K562 (cell line): ENCODE measurements around the gene SULT2B1. TPM values are rescaled to one million over a fixed set of nuclear protein-coding genes. Genes with fewer than 3 reads are reported as not detected.

ENCODE experiments used
- ATAC-seq: fragments of 200-7000 bp; cut with Tn5 transposase; 3 replicates; pipeline ENCODE4 v1.9.1; 2020; ENCODE audit warnings: moderate library complexity
- BruUV-seq: library from RNA; stranded (reverse); fragments of 400-500 nt; replicated peaks from 2 replicates; lab custom pipeline; 2021; lab: Mats Ljungman, UMichigan
- CTCF ChIA-PET: fragments of 300-600 bp; formaldehyde crosslinking; extraction: SDS; loops from one replicate; lab custom pipeline; 2021; ENCODE audit warnings: low intra/inter-chr PET ratio; lab: Yijun Ruan, JAX
- POLR2A ChIA-PET: fragments of 300-600, 350-650 bp; sonication (Branson Sonifier 250); formaldehyde crosslinking; extraction: SDS; loops from one replicate; lab custom pipeline; 2021; ENCODE audit warnings: antibody characterized with exemption, inconsistent platforms; lab: Yijun Ruan, JAX
- DNase-seq, 4 experiments: peaks; one replicate each; pipeline versions ENCODE4 v3.0.0 to v3.0.0-alpha.2; 2011 to 2018; ENCODE audit warnings: low spot score in 3 of 4, mixed read lengths in 3 of 4; ENCODE audit errors: extremely low read depth in 1 of 4
- FAIRE-seq: peaks from 2 replicates; lab custom pipeline; 2011; peaks lifted over from hg19 to GRCh38; lab: Jason Lieb, UNC
- H2AFZ ChIP-seq: 2 replicates; pipeline ENCODE4 v1.6.0; 2011; ENCODE audit warnings: low read depth, low read length, control low read depth, inconsistent platforms
- H3K27ac ChIP-seq: fragments of 200-600 bp; 3 replicates; pipeline ENCODE4 v1.8.0; 2011; ENCODE audit warnings: low read depth, mild to moderate bottlenecking, control low read depth, inconsistent platforms, low read length, moderate library complexity, mixed read lengths; ENCODE audit errors: extremely low read depth
- H3K27me3 ChIP-seq, 2 experiments: fragments of 300-600 bp in 1 of 2; 2 replicates in 1 of 2; 3 replicates in 1 of 2; pipeline versions ENCODE4 v1.6.0 to v1.8.0; 2011; ENCODE audit warnings: inconsistent platforms in 2 of 2, low read length in 2 of 2, mild to moderate bottlenecking in 1 of 2, mixed read lengths in 1 of 2, moderate library complexity in 1 of 2; ENCODE audit not compliant: control insufficient read depth in 2 of 2, insufficient read depth in 2 of 2
- H3K36me3 ChIP-seq: fragments of 300-600 bp; 3 replicates; pipeline ENCODE4 v1.8.0; 2011; ENCODE audit warnings: mild to moderate bottlenecking, low read length, inconsistent platforms; ENCODE audit not compliant: control insufficient read depth, insufficient read depth
- H3K4me1 ChIP-seq, 2 experiments: fragments of 200-600 bp in 1 of 2; replicated peaks in 1 of 2; 2 replicates in 1 of 2; 3 replicates in 1 of 2; pipeline versions ENCODE4 v1.5.1 to v1.8.0; 2011; ENCODE audit warnings: inconsistent platforms in 2 of 2, low read length in 2 of 2, mild to moderate bottlenecking in 1 of 2, mixed read lengths in 1 of 2, moderate library complexity in 1 of 2; ENCODE audit not compliant: control insufficient read depth in 2 of 2, insufficient read depth in 2 of 2
- H3K4me2 ChIP-seq: 2 replicates; pipeline ENCODE4 v1.6.1; 2011; ENCODE audit warnings: low read length, control low read depth, inconsistent platforms, mixed read lengths; ENCODE audit not compliant: insufficient read depth
- H3K4me3 ChIP-seq: fragments of 200-600 bp; sonication (generic), shearing (Covaris generic); 2 replicates; pipeline ENCODE4 v1.5.1; 2016; ENCODE audit warnings: control low read depth, inconsistent platforms
- H3K79me2 ChIP-seq: fragments of 200-600 bp; 3 replicates; pipeline ENCODE4 v1.8.0; 2011; ENCODE audit warnings: low read length, inconsistent platforms; ENCODE audit not compliant: control insufficient read depth, insufficient read depth
- H3K9ac ChIP-seq, 2 experiments: 2 replicates each; pipeline versions ENCODE4 v1.6.0 to v1.6.1; 2011; ENCODE audit warnings: low read depth in 2 of 2, low read length in 2 of 2, control low read depth in 1 of 2, inconsistent platforms in 1 of 2, mild to moderate bottlenecking in 1 of 2, mixed read lengths in 1 of 2; ENCODE audit not compliant: insufficient read depth in 1 of 2
- H3K9me1 ChIP-seq: one replicate; pipeline ENCODE4 v1.6.0; 2011; ENCODE audit warnings: inconsistent platforms, mild to moderate bottlenecking, low read length, moderate library complexity; ENCODE audit not compliant: control insufficient read depth, insufficient read depth
- H3K9me3 ChIP-seq: replicated peaks from 2 replicates; pipeline ENCODE4 v1.5.1; 2011; ENCODE audit warnings: low read depth, low read length, inconsistent platforms; ENCODE audit not compliant: control insufficient read depth, insufficient read depth
- H4K20me1 ChIP-seq: replicated peaks from 2 replicates; pipeline ENCODE4 v1.6.1; 2011; ENCODE audit warnings: low read length, inconsistent platforms, mixed read lengths; ENCODE audit not compliant: control insufficient read depth, insufficient read depth
- ARHGAP35 ChIP-seq: fragments of 450-650 bp; IDR thresholded peaks from 2 replicates; pipeline ENCODE4 v1.6.1; 2018; ENCODE audit not compliant: partially characterized antibody
- CC2D1A ChIP-seq: fragments of 450-650 bp; IDR thresholded peaks from 2 replicates; pipeline ENCODE4 v1.6.1; 2017; ENCODE audit warnings: mild to moderate bottlenecking
- CHD4 ChIP-seq: fragments of 200-600 bp; sonication (generic); IDR thresholded peaks from 3 replicates; pipeline ENCODE4 v1.6.1; 2012; ENCODE audit warnings: low read depth, mild to moderate bottlenecking, mixed read lengths, low read length, inconsistent platforms; ENCODE audit not compliant: insufficient read depth, insufficient replicate concordance, poor library complexity, severe bottlenecking
- E2F1 ChIP-seq: sonication (generic); formaldehyde crosslinking; IDR thresholded peaks from 2 replicates; pipeline ENCODE4 v1.8.1; 2023; ENCODE audit warnings: mild to moderate bottlenecking, missing genetic modification reagents, moderate library complexity
- FOS ChIP-seq: IDR thresholded peaks from 3 replicates; pipeline ENCODE4 v1.6.1; 2011; ENCODE audit not compliant: insufficient read length; ENCODE audit errors: extremely low read depth
- HINFP ChIP-seq: fragments of 450-650 bp; conservative IDR thresholded peaks from 2 replicates; pipeline ENCODE4 v1.6.1; 2016; ENCODE audit warnings: missing genetic modification characterization, low read depth, mild to moderate bottlenecking, control low read depth, missing compliant biosample characterization
- HLTF ChIP-seq: fragments of 450-650 bp; IDR thresholded peaks from 2 replicates; pipeline ENCODE4 v1.6.1; 2016
- KDM1A ChIP-seq, 2 experiments: fragments of 450-650 bp; IDR thresholded peaks; 2 replicates each; pipeline ENCODE4 v1.6.1; 2016; ENCODE audit warnings: mild to moderate bottlenecking in 2 of 2
- MAFK ChIP-seq: IDR thresholded peaks from 2 replicates; pipeline ENCODE4 v1.6.1; 2011; ENCODE audit warnings: low read length, improper control_type of control experiment
- MAX ChIP-seq: sonication (generic); formaldehyde crosslinking; IDR thresholded peaks from 2 replicates; pipeline ENCODE4 v1.9.0; 2022; ENCODE audit warnings: mild to moderate bottlenecking, missing genetic modification reagents
- NRF1 ChIP-seq, 2 experiments: fragments of 450-650 bp; IDR thresholded peaks in 1 of 2; conservative IDR thresholded peaks in 1 of 2; 2 replicates each; pipeline ENCODE4 v1.6.1; 2014; ENCODE audit warnings: mild to moderate bottlenecking in 2 of 2
- RHOXF2B ChIP-seq: fragments of 250-450 bp; sonication (Bioruptor Pico); conservative IDR thresholded peaks from 2 replicates; pipeline ENCODE4 v1.5.1; 2021
- SAFB2 ChIP-seq: fragments of 200-400 bp; formaldehyde crosslinking; IDR thresholded peaks from 2 replicates; pipeline ENCODE4 v1.6.1; 2018; ENCODE audit warnings: borderline replicate concordance, low read length, low read depth, moderate library complexity; ENCODE audit not compliant: severe bottlenecking
- SRSF1 ChIP-seq: fragments of 200-400 bp; formaldehyde crosslinking; IDR thresholded peaks from 2 replicates; pipeline ENCODE4 v1.6.1; 2017; ENCODE audit warnings: mild to moderate bottlenecking, low read depth, low read length, moderate library complexity
- STAT5B ChIP-seq: fragments of 250-450 bp; sonication (Bioruptor Pico); IDR thresholded peaks from 2 replicates; pipeline ENCODE4 v1.8.0; 2021; ENCODE audit warnings: mild to moderate bottlenecking, inconsistent platforms
- ZNF324 ChIP-seq: fragments of 250-450 bp; sonication (Bioruptor Pico); IDR thresholded peaks from 2 replicates; pipeline ENCODE4 v1.4.0; 2020; ENCODE audit warnings: mild to moderate bottlenecking
- WGBS: fragments of 100-300 bp; shearing (Covaris generic); methylation state at CpG from one replicate; pipeline ENCODE4 v1.1.6; 2016; ENCODE audit warnings: low coverage, mixed read lengths; ENCODE audit not compliant: insufficient coverage; ENCODE audit errors: missing lambda C conversion rate; 5-methylcytosine and 5-hydroxymethylcytosine counted together
- in situ Hi-C: fragments of 300-500 bp; cut with MboI; formaldehyde crosslinking; loops from 4 replicates; pipeline ENCODE4 v1.15.0; 2018; ENCODE audit warnings: inconsistent platforms, mixed read lengths
- intact Hi-C: fragments of 100-400 bp; cut with micrococcal nuclease; formaldehyde crosslinking; loops from 2 replicates; pipeline ENCODE4 v1.14.2; 2022
- polyA plus RNA-seq, 8 experiments: library from polyadenylated mRNA; depleted of rRNA in 4 of 8; stranded (reverse) in 5 of 8; unstranded in 3 of 8; fragments of >200 nt; fragmentation: Nextera tagmentation in 2 of 8; fragmentation: Illumina TruSeq in 1 of 8; extraction: Ambion mirVana in 2 of 8; extraction: Trizol in 1 of 8; gene quantifications; 2 replicates each; pipeline versions ENCODE4 v1.2.1 to v1.2.3, GENCODE V29; 2011 to 2014; ENCODE audit warnings: inconsistent platforms in 1 of 8, missing spikeins in 1 of 8
- total RNA-seq, 7 experiments: library from RNA; depleted of rRNA in 6 of 7; stranded (reverse); fragments of >200 nt in 6 of 7; fragmentation: Illumina TruSeq in 2 of 7; extraction: Trizol in 2 of 7; gene quantifications; 2 replicates each; pipeline versions ENCODE4 v1.2.1 to v1.2.3, GENCODE V29; 2011 to 2021; ENCODE audit warnings: low replicate concordance in 1 of 7
- TF ChIP-seq, protein P1 (sequence below): fragments of 200-400 bp; formaldehyde crosslinking; IDR thresholded peaks from 2 replicates; pipeline ENCODE4 v1.6.1; 2017; ENCODE audit warnings: mild to moderate bottlenecking, low read depth, low read length, moderate library complexity

The SULT2B1 gene
- total and polyA plus RNA-seq, 9 of the 15 experiments (the other 6 are each of a cell fraction or from before 2014, with no cell fraction given): 0.09 to 0.62 (median 0.22) TPM; not detected in 2

DNA sequence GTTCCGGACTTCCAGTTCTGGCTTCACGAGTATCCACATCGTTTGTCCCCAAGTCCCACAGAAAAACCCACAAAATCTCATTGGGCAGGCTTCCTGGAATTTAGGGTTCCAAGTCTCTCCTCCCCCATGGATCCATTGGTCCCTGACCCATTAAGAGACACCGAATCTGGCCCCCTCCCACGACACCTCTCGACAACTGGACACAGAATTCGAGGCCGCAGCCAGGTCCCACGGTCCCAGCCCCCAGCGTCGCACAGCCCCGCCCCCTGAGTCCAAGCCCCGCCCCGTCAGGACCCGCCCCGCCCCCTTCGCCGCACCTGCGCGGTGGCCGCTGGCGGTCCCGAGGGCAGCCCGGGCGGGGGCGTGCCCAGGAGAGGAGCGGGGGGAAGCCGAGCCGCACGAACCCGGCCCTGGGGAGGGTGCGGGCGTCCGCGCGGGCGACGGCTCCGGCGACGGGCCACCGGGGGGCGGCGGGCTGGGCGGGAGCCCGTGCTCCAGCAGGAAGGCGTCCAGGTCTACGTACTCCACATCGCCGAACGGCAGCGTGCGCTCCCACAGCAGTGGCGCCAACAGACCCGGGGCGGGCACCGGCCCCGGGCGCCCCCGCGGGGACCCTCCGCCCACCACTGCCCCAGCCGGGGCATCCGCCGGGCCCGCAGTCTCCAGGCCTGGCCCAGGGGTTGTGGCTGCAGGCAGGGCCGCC is 83.4 kb downstream of the SULT2B1 start:
- Histone ChIP-seq H3K9me3 (no peaks in the 10 kb centered on the region), H3K27ac (peak overlapping the region; percentile 88), H3K4me1 (peaks cover 44 to 82% of the 10 kb centered on the region in 2 experiments), H4K20me1 (0 out of 2 replicates have a peak, but pooled peaks cover 4% of the 10 kb centered on the region), H3K27me3 (no peaks in the 10 kb centered on the region), H3K79me2 (peaks cover 27% of the 10 kb centered on the region; the same call in 2 of the 3 replicates), H3K9me1 (peaks cover 4% of the 10 kb centered on the region), H2AFZ (peak overlapping the region; percentile 77), H3K9ac (peak overlapping the region; percentile 79 to 90), H3K4me3 (peak overlapping the region; percentile 51), H3K4me2 (peak overlapping the region; percentile 88), H3K36me3 (no peaks in the 10 kb centered on the region; the same call in 2 of the 3 replicates)
- ChIA-PET POLR2A (no interaction called here), CTCF (interaction anchor here (0.7 kb wide), 1 partner anchor 128 kb away, joined by 4 read pairs; no protein-coding TSS in a partner anchor)
- no TSS peak for BruUV-seq
- peak; percentile 28 for ATAC-seq
- under 1% methylated on average over 31 of the region's 67 CpGs for WGBS
- FAIRE-seq: no peak
- in situ Hi-C loops: no loop called here
- intact Hi-C loops: no loop called here
- peak; percentile 80 to 92 (median 88) for DNase-seq
- TF ChIP-seq FOS: no peak
- TF ChIP-seq STAT5B (CRISPR knock-in tag): no peak
- no peak for TF ChIP-seq HLTF
- TF ChIP-seq, protein P1, sequence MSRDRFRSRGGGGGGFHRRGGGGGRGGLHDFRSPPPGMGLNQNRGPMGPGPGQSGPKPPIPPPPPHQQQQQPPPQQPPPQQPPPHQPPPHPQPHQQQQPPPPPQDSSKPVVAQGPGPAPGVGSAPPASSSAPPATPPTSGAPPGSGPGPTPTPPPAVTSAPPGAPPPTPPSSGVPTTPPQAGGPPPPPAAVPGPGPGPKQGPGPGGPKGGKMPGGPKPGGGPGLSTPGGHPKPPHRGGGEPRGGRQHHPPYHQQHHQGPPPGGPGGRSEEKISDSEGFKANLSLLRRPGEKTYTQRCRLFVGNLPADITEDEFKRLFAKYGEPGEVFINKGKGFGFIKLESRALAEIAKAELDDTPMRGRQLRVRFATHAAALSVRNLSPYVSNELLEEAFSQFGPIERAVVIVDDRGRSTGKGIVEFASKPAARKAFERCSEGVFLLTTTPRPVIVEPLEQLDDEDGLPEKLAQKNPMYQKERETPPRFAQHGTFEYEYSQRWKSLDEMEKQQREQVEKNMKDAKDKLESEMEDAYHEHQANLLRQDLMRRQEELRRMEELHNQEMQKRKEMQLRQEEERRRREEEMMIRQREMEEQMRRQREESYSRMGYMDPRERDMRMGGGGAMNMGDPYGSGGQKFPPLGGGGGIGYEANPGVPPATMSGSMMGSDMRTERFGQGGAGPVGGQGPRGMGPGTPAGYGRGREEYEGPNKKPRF: no peak
- TF ChIP-seq MAX (CRISPR knock-in tag): no peak
- TF ChIP-seq ARHGAP35: no peak
- TF ChIP-seq ZNF324 (CRISPR knock-in tag): no peak
- no peak for TF ChIP-seq SRSF1
- TF ChIP-seq HINFP (tag): no peak
- TF ChIP-seq E2F1 (CRISPR knock-in tag): no peak
- TF ChIP-seq SAFB2: no peak
- no peak for TF ChIP-seq RHOXF2B
- TF ChIP-seq CHD4: no peak
- TF ChIP-seq NRF1 (conservative IDR thresholded peaks at IDR 0.05 in 1 of 2, IDR thresholded peaks at IDR 0.05 in 1 of 2): peak; percentile 80 to 81
- no peak for TF ChIP-seq KDM1A (IDR thresholded peaks at IDR 0.05)
- TF ChIP-seq CC2D1A: no peak
- TF ChIP-seq MAFK: no peak
